A549 (cell line): ENCODE data around the gene PEX5. TPM values are rescaled to one million over a fixed set of nuclear protein-coding genes. Genes with fewer than 3 reads are reported as not detected.

ENCODE experiments used
- ATAC-seq, 2 experiments: fragments of 200-7000 bp in 1 of 2; fragments of >200 bp in 1 of 2; cut with Nextera tagmentation in 1 of 2; cut with Tn5 transposase in 1 of 2; 3 replicates each; pipeline versions ENCODE4 v1.8.0 to v1.9.1; 2018 to 2020; ENCODE audit warnings: mild to moderate bottlenecking in 1 of 2, moderate library complexity in 1 of 2
- CTCF ChIA-PET: fragments of 300-600 bp; sonication (Branson Sonifier 250); formaldehyde crosslinking; extraction: SDS; loops from one replicate; lab custom pipeline; 2021; ENCODE audit warnings: antibody characterized with exemption, inconsistent platforms; lab: Yijun Ruan, JAX
- POLR2A ChIA-PET: fragments of 350-600 bp; formaldehyde crosslinking; extraction: SDS; loops from one replicate; lab custom pipeline; 2021; ENCODE audit warnings: antibody characterized with exemption, inconsistent platforms; lab: Yijun Ruan, JAX
- DNase-seq, 2 experiments: peaks; one replicate each; pipeline versions ENCODE4 v3.0.0 to v3.0.0-alpha.2; 2011 to 2016; ENCODE audit warnings: low read depth in 1 of 2, low spot score in 1 of 2
- FAIRE-seq: peaks from 2 replicates; lab custom pipeline; 2011; peaks lifted over from hg19 to GRCh38; lab: Jason Lieb, UNC
- H3K27ac ChIP-seq, 2 experiments: fragments of >200 bp; sonication (Bioruptor Twin); formaldehyde crosslinking; 3 replicates each; pipeline ENCODE4 v1.5.1; 2016 to 2017
- H3K4me1 ChIP-seq: fragments of >200 bp; sonication (Bioruptor Twin); formaldehyde crosslinking; 3 replicates; pipeline ENCODE4 v1.6.1; 2016
- H3K4me2 ChIP-seq: fragments of >200 bp; sonication (Bioruptor Twin); formaldehyde crosslinking; 3 replicates; pipeline ENCODE4 v1.6.1; 2016
- H3K4me3 ChIP-seq: fragments of >200 bp; sonication (Bioruptor Twin); formaldehyde crosslinking; 3 replicates; pipeline ENCODE4 v1.5.1; 2016
- H3K9me3 ChIP-seq: fragments of >200 bp; sonication (Bioruptor Twin); formaldehyde crosslinking; 3 replicates; pipeline ENCODE4 v1.6.1; 2016
- CBX8 ChIP-seq: fragments of 200-600 bp; sonication (generic); IDR thresholded peaks from 2 replicates; pipeline ENCODE4 v1.6.1; 2016
- CEBPB ChIP-seq, 2 experiments: fragments of >200 bp in 1 of 2; sonication (Bioruptor Twin) in 1 of 2; formaldehyde crosslinking in 1 of 2; IDR thresholded peaks; 2 replicates each; pipeline ENCODE4 v1.6.1; 2012 to 2016
- CHD2 ChIP-seq: fragments of 150-350 bp; IDR thresholded peaks from 2 replicates; pipeline ENCODE4 v1.6.1; 2014; ENCODE audit warnings: low read length; ENCODE audit not compliant: partially characterized antibody
- CHD4 ChIP-seq: fragments of 200-600 bp; sonication (generic); IDR thresholded peaks from 2 replicates; pipeline ENCODE4 v1.6.1; 2016; ENCODE audit warnings: antibody characterized with exemption, mild to moderate bottlenecking, borderline replicate concordance
- ELK1 ChIP-seq: fragments of 150-350 bp; IDR thresholded peaks from 2 replicates; pipeline ENCODE4 v1.6.1; 2014; ENCODE audit warnings: low read depth, mild to moderate bottlenecking, low read length
- FOSL2 ChIP-seq, 2 experiments: fragments of 450-650 bp in 1 of 2; fragments of >200 bp in 1 of 2; sonication (Bioruptor Twin) in 1 of 2; formaldehyde crosslinking; IDR thresholded peaks; 2 replicates each; pipeline versions ENCODE4 v1.5.0 to v1.6.1; 2016 to 2020; ENCODE audit warnings: mild to moderate bottlenecking in 1 of 2, moderate library complexity in 1 of 2
- JUN ChIP-seq, 2 experiments: fragments of >200 bp; sonication (Bioruptor Twin); formaldehyde crosslinking; IDR thresholded peaks; 2 replicates in 1 of 2; 3 replicates in 1 of 2; pipeline ENCODE4 v1.6.1; 2016 to 2017
- KDM1A ChIP-seq: fragments of 200-600 bp; sonication (generic); IDR thresholded peaks from 2 replicates; pipeline ENCODE4 v1.6.1; 2016; ENCODE audit warnings: low read depth, mild to moderate bottlenecking
- NPAS2 ChIP-seq: fragments of 250-450 bp; sonication (Bioruptor Pico); IDR thresholded peaks from 2 replicates; pipeline ENCODE4 v1.8.0; 2022; ENCODE audit warnings: mild to moderate bottlenecking, moderate library complexity, borderline replicate concordance
- NR3C1 ChIP-seq: fragments of >200 bp; sonication (Bioruptor Twin); formaldehyde crosslinking; IDR thresholded peaks from 3 replicates; pipeline ENCODE4 v1.6.1; 2017
- RARB ChIP-seq: fragments of 250-450 bp; sonication (Bioruptor Pico); IDR thresholded peaks from 2 replicates; pipeline ENCODE4 v1.8.0; 2021; ENCODE audit warnings: mild to moderate bottlenecking, moderate library complexity
- RFX5 ChIP-seq: fragments of 450-650 bp; IDR thresholded peaks from 2 replicates; pipeline ENCODE4 v1.7.1; 2014; ENCODE audit warnings: antibody characterized with exemption, mild to moderate bottlenecking, moderate library complexity
- RNF2 ChIP-seq: fragments of 200-600 bp; sonication (generic); IDR thresholded peaks from 2 replicates; pipeline ENCODE4 v1.6.1; 2016; ENCODE audit warnings: low read depth, mild to moderate bottlenecking, antibody characterized with exemption, moderate library complexity, borderline replicate concordance
- SREBF2 ChIP-seq: fragments of 450-650 bp; IDR thresholded peaks from 2 replicates; pipeline ENCODE4 v1.6.1; 2014; ENCODE audit warnings: mild to moderate bottlenecking, moderate library complexity
- WGBS: methylation state at CpG from one replicate; pipeline ENCODE4 v1.1.6; 2017; ENCODE audit errors: missing lambda C conversion rate; 5-methylcytosine and 5-hydroxymethylcytosine counted together
- polyA plus RNA-seq, 4 experiments: library from polyadenylated mRNA; depleted of rRNA in 3 of 4; stranded (reverse); fragments of >200 nt; fragmentation: RNase III in 1 of 4; extraction: RNeasy Plus Mini Kit Qiagen cat#74134 plus additional on column Dnase treatment in 1 of 4; gene quantifications; 2 replicates in 3 of 4; 3 replicates in 1 of 4; pipeline ENCODE4 v1.2.3, GENCODE V29; 2011 to 2017
- TF ChIP-seq, protein P1 (sequence below): fragments of >200 bp; sonication (Bioruptor Twin); formaldehyde crosslinking; IDR thresholded peaks from 3 replicates; pipeline ENCODE4 v1.5.1; 2016
- TF ChIP-seq, protein P2 (sequence below): fragments of >200 bp; sonication (Bioruptor Twin); formaldehyde crosslinking; IDR thresholded peaks from 3 replicates; pipeline ENCODE4 v1.6.1; 2016
- TF ChIP-seq, protein P3 (sequence below): fragments of 250-450 bp; sonication (Bioruptor Pico); IDR thresholded peaks from 2 replicates; pipeline ENCODE4 v1.5.0; 2020; ENCODE audit warnings: low read depth, mild to moderate bottlenecking, moderate library complexity

PEX5 gene
- polyA plus RNA-seq, 2 of the 4 experiments (the other 2 are of a cell fraction) = 21.5 to 31.5 TPM

GRCh38 chr12:7158781-7159609 lies 30.5 kb upstream of the PEX5 start:
- H3K27ac ChIP-seq = no peak overlapping the region; a peak in 1 of 6 replicates
- POLR2A ChIA-PET = no interaction called here
- TF ChIP-seq KDM1A = no peak
- TF ChIP-seq SREBF2 = no peak
- TF ChIP-seq NPAS2 (CRISPR knock-in tag) = no peak
- no peak for TF ChIP-seq CHD4
- TF ChIP-seq FOSL2 (IDR thresholded peaks at IDR 0.05) = no peak
- no peak for TF ChIP-seq FOSL2 (CRISPR knock-in tag; IDR thresholded peaks at IDR 0.05)
- TF ChIP-seq JUN (IDR thresholded peaks at IDR 0.05) = no peak
- 0 out of 3 replicates have a peak, but pooled peaks cover 4% of the 10 kb centered on the region for H3K4me1 ChIP-seq
- 88% methylated on average over 8 of the region's 10 CpGs for WGBS
- DNase-seq = no peak
- CTCF ChIA-PET = interaction anchor here (2.5 kb wide), 1 partner anchor 17 kb away, joined by 8 read pairs; no protein-coding TSS in a partner anchor
- H3K9me3 ChIP-seq = 0 out of 3 replicates have a peak, but pooled peaks cover 3% of the 10 kb centered on the region
- H3K4me2 ChIP-seq = no peak overlapping the region
- no peak for FAIRE-seq
- ATAC-seq = peak; percentile 9 to 14; a peak in 2 of 6 replicates
- no peak overlapping the region for H3K4me3 ChIP-seq

DNA sequence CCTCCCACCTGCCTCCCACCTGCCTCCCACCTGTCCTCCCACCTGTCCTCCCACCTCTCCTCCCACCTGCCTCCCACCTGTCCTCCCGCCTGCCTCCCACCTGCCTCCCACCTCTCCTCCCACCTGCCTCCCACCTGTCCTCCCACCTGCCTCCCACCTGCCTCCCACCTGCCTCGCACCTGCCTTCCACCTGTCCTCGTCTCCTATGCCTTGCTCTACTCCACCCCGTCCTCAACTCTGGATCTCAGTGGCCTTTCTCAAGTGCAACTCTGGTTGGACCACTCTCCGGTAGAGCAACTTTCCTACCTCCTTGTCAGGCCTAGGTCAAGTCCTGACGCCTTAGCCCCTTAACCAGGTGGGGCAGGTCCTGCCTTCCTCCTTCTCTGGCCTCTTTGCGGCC lies 29.3 kb upstream of the PEX5 start:
- ATAC-seq = no peak
- 0 out of 3 replicates have a peak, but pooled peaks cover 4% of the 10 kb centered on the region for H3K4me1 ChIP-seq
- no peak overlapping the region for H3K4me2 ChIP-seq
- no peak for DNase-seq
- FAIRE-seq = no peak
- 84% methylated on average over 6 of the region's 7 CpGs for WGBS
- H3K9me3 ChIP-seq = peaks cover 3% of the 10 kb centered on the region; the same call in 1 of the 3 replicates
- no peak overlapping the region for H3K27ac ChIP-seq
- H3K4me3 ChIP-seq = no peak overlapping the region
- no peak for TF ChIP-seq ELK1
- no peak for TF ChIP-seq RARB (CRISPR knock-in tag)
- no peak for TF ChIP-seq NR3C1
- TF ChIP-seq, protein P1, sequence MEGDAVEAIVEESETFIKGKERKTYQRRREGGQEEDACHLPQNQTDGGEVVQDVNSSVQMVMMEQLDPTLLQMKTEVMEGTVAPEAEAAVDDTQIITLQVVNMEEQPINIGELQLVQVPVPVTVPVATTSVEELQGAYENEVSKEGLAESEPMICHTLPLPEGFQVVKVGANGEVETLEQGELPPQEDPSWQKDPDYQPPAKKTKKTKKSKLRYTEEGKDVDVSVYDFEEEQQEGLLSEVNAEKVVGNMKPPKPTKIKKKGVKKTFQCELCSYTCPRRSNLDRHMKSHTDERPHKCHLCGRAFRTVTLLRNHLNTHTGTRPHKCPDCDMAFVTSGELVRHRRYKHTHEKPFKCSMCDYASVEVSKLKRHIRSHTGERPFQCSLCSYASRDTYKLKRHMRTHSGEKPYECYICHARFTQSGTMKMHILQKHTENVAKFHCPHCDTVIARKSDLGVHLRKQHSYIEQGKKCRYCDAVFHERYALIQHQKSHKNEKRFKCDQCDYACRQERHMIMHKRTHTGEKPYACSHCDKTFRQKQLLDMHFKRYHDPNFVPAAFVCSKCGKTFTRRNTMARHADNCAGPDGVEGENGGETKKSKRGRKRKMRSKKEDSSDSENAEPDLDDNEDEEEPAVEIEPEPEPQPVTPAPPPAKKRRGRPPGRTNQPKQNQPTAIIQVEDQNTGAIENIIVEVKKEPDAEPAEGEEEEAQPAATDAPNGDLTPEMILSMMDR = no peak
- TF ChIP-seq CHD2 = no peak
- no peak for TF ChIP-seq RNF2
- TF ChIP-seq CEBPB (IDR thresholded peaks at IDR 0.05) = no peak
- TF ChIP-seq RFX5 = no peak
- TF ChIP-seq, protein P2, sequence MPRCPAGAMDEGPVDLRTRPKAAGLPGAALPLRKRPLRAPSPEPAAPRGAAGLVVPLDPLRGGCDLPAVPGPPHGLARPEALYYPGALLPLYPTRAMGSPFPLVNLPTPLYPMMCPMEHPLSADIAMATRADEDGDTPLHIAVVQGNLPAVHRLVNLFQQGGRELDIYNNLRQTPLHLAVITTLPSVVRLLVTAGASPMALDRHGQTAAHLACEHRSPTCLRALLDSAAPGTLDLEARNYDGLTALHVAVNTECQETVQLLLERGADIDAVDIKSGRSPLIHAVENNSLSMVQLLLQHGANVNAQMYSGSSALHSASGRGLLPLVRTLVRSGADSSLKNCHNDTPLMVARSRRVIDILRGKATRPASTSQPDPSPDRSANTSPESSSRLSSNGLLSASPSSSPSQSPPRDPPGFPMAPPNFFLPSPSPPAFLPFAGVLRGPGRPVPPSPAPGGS = no peak
- TF ChIP-seq CBX8 = no peak
- TF ChIP-seq, protein P3, sequence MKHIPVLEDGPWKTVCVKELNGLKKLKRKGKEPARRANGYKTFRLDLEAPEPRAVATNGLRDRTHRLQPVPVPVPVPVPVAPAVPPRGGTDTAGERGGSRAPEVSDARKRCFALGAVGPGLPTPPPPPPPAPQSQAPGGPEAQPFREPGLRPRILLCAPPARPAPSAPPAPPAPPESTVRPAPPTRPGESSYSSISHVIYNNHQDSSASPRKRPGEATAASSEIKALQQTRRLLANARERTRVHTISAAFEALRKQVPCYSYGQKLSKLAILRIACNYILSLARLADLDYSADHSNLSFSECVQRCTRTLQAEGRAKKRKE = no peak
- ChIA-PET POLR2A (no interaction called here), CTCF (interaction anchor here (1.1 to 6.8 kb wide), 4 partner anchors 8 to 836 kb away, joined by 3 to 75 read pairs (median 4); no protein-coding TSS in a partner anchor)
